Rectal smooth muscle tissue (tissue), 1 donor: ENCODE results near the gene PRAMEF20.
"Not testable (repeated sequence)": the region's sequence is repeated elsewhere in the genome, so short reads cannot be mapped to it uniquely, and the experiment has no call there.

ENCODE experiments used
- H3K27ac ChIP-seq: one replicate; pipeline ENCODE4 v1.7.0; 2013; ENCODE audit warnings: low read depth, low read length, inconsistent platforms
- H3K27me3 ChIP-seq: one replicate; pipeline ENCODE4 v1.7.0; 2013; ENCODE audit warnings: low read length; ENCODE audit not compliant: control insufficient read depth, insufficient read depth
- H3K36me3 ChIP-seq: one replicate; pipeline ENCODE4 v1.7.0; 2013; ENCODE audit warnings: low read length; ENCODE audit not compliant: control insufficient read depth, insufficient read depth
- H3K4me1 ChIP-seq: one replicate; pipeline ENCODE4 v1.7.0; 2013; ENCODE audit warnings: low read length; ENCODE audit not compliant: control insufficient read depth, insufficient read depth
- H3K4me3 ChIP-seq: one replicate; pipeline ENCODE4 v1.7.0; 2013; ENCODE audit warnings: low read length
- H3K9ac ChIP-seq: one replicate; pipeline ENCODE4 v1.7.0; 2013; ENCODE audit warnings: low read length

The PRAMEF20 gene

DNA sequence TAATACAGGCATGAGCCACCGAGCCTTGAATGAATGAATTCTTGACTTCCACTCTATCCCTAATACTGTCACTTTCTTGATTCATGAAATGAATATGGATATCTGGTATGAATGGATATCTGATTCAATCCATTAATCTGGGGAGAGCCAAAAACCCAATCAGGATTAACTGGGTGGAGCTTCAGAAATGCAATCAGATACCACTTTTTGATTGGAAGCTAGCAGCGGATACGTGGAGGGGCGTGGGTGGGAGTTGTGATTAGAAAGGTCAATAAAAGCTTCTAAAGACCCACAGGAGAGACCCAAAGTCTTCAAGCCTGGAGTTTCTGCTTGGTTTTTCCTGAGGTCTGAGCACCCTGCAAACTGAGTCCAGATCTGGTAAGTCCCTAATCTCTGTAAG, at the start of gene PRAMEF20:
TSS of gene PRAMEF20 (plus strand) at position 301 of the 400 bp plus-strand sequence. CDS start 5,905 bp downstream, outside the sequence.
- not testable (repeated sequence) for H3K27ac ChIP-seq, H3K4me3 ChIP-seq, H3K4me1 ChIP-seq, H3K27me3 ChIP-seq, H3K36me3 ChIP-seq, H3K9ac ChIP-seq

DNA sequence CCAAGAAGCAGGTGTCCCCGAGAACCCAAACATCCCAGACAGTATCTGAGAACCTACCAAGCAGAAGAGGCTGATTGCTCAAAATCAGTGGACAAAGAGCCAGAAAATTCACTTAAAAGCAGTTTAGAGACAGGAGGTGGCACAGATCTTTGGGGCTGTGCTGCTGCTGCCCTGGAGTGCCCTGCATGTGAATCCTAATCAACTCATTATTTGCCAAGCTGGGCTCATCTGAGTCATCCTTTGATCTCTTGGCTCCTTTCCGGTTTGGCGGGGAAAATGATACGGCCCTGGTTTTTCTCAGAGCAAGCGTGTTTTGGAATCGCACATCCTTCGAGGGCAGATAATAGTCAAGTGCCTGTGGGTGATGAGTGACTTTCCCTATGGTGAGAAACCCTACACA, 47.9 kb upstream of the PRAMEF20 start:
- not testable (repeated sequence) for H3K9ac ChIP-seq, H3K4me1 ChIP-seq, H3K27me3 ChIP-seq, H3K36me3 ChIP-seq, H3K27ac ChIP-seq, H3K4me3 ChIP-seq

DNA sequence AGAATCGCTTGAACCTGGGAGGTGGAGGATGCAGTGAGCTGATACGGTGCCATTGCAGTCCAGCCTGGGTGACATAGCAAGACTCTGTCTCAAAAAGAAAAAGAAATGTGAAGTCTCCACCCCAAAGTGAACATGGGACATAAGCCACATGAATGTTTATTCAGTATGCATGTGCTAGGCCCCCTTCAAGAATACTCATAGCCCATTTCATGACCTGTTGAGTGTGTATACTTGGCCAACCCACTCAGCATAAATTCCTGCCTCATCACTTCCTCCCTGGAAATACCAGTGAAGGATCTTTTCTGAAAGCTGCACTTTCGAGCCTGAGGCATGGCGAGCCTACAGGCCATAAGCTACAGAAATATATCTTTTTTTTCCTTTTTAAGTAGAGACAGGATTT, 45.3 kb upstream of the PRAMEF20 start:
- H3K4me1 ChIP-seq, H3K27ac ChIP-seq, H3K9ac ChIP-seq, H3K36me3 ChIP-seq, H3K27me3 ChIP-seq, H3K4me3 ChIP-seq: not testable (repeated sequence)

DNA sequence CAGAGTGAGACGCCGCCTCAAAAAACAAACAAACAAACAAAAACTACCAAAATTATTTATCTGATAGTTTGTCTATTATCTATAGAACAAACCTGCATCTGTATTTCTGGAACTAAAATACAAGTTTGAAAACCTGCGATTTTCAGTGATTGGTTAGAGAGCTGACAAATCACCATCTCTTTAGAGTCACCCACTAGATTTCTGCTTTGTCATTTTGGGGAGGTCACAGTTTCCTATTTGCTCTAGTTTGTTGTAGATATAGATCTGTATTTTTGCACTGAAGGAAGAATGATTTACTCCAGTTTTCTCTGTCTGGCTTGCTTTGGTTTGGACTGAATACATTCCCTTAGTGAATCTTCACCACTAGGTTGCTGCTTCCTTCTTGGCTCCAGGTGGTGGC, 43.7 kb upstream of the PRAMEF20 start:
- not testable (repeated sequence) for H3K36me3 ChIP-seq, H3K27me3 ChIP-seq, H3K27ac ChIP-seq, H3K9ac ChIP-seq, H3K4me1 ChIP-seq, H3K4me3 ChIP-seq

DNA sequence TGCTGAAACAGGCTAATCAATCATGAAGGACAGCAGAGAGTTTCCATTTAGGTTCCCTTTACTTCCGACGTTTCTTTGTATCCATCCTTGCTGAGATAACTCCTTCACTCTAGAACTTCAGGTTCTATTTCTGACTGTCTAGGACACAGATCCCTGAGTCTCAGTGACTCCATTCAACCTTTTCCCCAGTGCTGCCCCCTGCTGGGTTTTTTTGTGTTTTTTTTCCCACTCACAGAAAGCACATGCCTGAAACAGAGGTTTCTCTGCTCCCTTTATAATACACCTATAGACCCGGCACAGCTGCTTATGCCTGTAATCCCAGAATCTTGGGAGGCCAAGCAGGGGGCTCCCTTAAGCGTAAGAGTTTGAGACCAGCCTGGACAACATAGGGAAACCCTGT, 41.7 kb upstream of the PRAMEF20 start:
- H3K27me3 ChIP-seq, H3K9ac ChIP-seq, H3K4me3 ChIP-seq, H3K4me1 ChIP-seq, H3K36me3 ChIP-seq, H3K27ac ChIP-seq: not testable (repeated sequence)

DNA sequence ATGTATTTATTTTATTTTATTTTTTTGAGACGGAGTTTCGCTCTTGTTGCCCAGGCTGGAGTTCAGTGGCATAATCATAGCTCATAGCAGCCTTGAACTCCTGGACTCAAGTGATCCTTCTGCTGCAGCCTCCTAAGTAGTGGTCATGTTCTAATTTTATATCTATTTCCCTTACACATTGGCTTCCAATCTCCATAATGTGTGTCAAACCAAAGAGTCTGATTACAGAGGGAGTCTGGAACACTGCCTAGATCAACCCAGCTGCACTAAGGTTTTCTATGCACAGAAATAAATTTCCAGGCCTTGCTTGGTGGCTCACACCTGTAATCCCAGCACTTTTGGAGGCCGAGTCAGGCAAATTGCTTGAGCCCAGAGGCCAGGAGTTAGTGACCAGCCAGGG, 31.3 kb upstream of the PRAMEF20 start:
- not testable (repeated sequence) for H3K27ac ChIP-seq, H3K4me3 ChIP-seq, H3K36me3 ChIP-seq, H3K4me1 ChIP-seq, H3K9ac ChIP-seq, H3K27me3 ChIP-seq

DNA sequence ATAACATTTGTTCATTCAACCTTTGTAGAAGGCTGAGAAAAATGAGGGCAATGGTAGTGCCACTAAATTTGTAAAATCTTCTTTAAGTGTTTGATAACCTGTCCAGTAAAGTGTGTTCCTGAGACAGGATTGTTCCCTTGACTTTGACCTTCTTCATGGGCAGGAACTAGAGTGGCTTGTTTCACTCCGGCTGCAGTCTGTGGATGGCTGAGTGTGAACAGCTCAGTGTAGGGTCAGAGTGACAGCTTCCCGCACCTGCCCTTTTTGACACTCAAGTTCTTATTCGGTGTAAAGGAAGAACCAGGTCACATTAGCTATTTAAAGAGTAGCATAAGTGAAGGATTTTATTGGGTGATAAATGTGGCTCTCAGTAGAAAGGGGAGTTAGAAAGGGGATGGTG, 29.9 kb upstream of the PRAMEF20 start:
- H3K27me3 ChIP-seq, H3K36me3 ChIP-seq, H3K9ac ChIP-seq, H3K4me3 ChIP-seq, H3K27ac ChIP-seq, H3K4me1 ChIP-seq: not testable (repeated sequence)

DNA sequence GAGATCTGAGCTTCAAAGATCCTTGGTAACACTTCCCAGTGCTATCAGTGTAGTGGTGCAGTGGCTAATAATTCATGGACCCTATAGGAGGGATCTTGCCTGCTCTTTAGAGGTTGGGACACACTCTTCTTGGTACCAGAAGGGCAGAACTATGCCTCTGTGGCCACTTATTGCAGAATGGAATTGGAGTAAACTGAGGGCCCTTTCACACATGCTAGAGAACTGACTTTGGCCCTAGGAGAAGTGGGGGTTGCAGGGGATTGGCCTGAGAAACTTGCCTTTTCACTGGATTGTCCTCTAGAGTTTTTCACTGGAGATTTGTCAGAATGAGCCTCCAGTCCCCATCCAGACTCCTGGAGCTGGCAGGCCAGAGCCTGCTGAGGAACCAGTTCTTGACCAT, 20.9 kb upstream of the PRAMEF20 start, which contains the start of gene PRAMEF17:
TSS of gene PRAMEF17 (plus strand) at position 301 of the 400 bp plus-strand sequence. CDS start at position 327, 26 bp downstream.
- not testable (repeated sequence) for H3K4me1 ChIP-seq

DNA sequence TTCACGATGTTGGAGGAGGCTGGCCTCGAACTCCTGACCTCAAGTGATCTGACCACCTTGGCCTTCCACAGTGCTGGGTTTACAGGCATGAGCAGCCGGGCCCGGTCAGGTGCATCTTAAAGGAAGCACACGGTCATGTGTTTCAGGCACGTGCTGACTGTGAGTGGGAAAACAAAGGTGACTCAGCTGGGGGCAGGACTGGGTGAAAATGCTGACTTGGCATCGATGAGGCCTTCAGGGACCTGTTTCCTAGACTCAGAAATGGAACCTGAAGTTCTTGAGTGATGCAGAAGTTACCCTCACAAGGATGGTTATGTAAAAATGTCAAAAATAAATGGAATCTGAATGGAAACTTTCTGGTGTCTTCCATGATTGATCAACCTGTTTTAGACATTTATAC, 17.2 kb upstream of the PRAMEF20 start:
- not testable (repeated sequence) for H3K9ac ChIP-seq, H3K27ac ChIP-seq, H3K4me3 ChIP-seq, H3K36me3 ChIP-seq, H3K27me3 ChIP-seq, H3K4me1 ChIP-seq

More for the DNA sequence above, 20.9 kb upstream of the PRAMEF20 start, which contains the start of gene PRAMEF17:
- not testable (repeated sequence) for H3K27me3 ChIP-seq, H3K4me3 ChIP-seq, H3K9ac ChIP-seq, H3K27ac ChIP-seq, H3K36me3 ChIP-seq

DNA sequence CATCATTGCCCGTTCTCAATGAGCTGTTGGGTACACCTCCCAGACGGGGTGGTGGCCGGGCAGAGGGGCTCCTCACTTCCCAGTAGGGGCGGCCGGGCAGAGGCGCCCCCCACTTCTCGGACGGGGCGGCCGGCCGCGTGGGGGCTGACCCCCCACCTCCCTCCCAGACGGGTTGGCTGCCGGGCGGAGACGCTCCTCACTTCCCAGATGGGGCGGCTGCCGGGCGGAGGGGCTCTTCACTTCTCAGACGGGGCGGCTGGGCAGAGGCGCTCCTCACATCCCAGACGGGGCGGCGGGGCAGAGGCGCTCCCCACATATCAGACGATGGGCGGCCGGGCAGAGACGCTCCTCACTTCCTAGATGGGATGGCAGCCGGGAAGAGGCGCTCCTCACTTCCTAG, 15.5 kb upstream of the PRAMEF20 start:
- not testable (repeated sequence) for H3K9ac ChIP-seq, H3K27me3 ChIP-seq, H3K4me3 ChIP-seq, H3K4me1 ChIP-seq, H3K27ac ChIP-seq, H3K36me3 ChIP-seq

DNA sequence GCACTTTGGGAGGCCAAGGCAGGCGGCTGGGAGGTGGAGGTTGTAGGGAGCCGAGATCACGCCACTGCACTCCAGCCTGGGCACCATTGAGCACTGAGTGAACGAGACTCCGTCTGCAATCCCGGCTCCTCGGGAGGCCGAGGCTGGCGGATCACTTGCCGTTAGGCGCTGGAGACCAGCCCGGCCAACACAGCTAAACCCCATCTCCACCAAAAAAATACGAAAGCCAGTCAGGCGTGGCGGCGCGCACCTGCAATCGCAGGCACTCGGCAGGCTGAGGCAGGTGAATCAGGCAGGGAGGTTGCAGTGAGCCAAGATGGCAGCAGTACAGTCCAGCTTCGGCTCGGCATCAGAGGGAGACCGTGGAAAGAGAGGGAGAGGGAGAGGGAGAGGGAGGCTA, 14.9 kb upstream of the PRAMEF20 start:
- H3K27ac ChIP-seq, H3K27me3 ChIP-seq, H3K4me1 ChIP-seq, H3K4me3 ChIP-seq, H3K36me3 ChIP-seq, H3K9ac ChIP-seq: not testable (repeated sequence)

DNA sequence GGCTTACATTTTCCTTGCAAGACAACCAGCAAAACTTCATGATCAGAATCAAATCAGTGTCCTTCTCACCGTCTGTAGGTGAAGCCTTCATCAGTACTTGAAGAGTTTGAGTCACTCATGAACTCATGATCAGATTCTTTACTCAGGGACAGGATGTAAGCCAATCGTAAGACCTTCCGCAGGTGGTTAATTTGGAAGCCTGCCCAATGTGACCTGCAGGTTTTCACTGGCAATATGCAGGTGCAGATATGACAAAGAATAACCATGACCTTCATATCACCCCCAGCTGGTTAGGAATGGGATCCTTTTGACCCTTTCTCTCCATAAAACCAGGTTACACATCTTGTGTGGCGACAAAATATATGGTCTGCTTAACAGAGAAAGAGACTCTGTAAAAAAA, 2.4 kb upstream of the PRAMEF20 start:
- no peaks in the 10 kb centered on the region for H3K27me3 ChIP-seq
- no peaks in the 10 kb centered on the region for H3K4me1 ChIP-seq
- no peak overlapping the region for H3K27ac ChIP-seq
- no peaks in the 10 kb centered on the region for H3K36me3 ChIP-seq
- no peak overlapping the region for H3K4me3 ChIP-seq
- H3K9ac ChIP-seq: no peak overlapping the region

DNA sequence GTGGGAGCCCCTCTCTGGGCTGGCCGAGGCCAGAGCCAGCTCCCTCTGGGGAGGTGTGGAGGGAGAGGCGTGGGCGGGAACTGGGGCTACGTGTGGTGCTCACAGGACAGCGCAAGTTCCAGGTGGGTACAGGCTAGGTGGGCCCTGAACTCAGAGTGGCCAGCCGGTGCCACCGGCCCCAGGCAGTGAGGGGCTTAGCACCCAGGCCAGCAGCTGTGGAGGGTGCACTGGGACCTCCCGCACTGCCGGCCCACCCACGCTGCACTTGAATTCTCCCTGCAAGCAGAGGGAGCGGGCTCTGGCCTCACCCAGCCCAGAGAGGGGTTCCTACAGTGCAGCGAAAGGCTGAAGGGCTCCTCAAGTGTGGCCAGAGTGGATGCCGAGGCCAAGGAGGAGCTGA, 20.2 kb downstream of the PRAMEF20 start:
- Histone ChIP-seq H3K27ac (no peak overlapping the region), H3K4me1 (no peaks in the 10 kb centered on the region), H3K27me3 (no peaks in the 10 kb centered on the region), H3K9ac (no peak overlapping the region), H3K36me3 (no peaks in the 10 kb centered on the region), H3K4me3 (no peak overlapping the region)

DNA sequence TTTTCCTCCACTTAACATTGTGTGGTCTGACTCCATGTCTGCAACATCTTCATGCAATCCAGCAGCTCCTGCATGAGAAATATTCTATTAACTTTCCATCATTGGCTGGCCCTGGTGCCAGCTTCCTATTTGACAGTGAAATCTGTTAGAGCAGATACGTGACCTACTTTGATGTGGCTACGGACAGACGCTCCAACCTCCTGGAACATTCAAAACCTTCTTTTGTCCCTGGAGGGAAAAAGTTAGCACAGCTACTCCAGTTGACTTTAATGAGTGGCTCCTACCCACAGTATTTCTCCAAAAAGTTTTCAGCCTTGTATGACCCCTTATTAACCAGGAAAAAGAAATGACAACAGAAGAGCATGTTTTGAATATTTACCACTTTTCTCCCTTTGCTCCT, 22.0 kb downstream of the PRAMEF20 start:
- Histone ChIP-seq H3K27me3 (no peaks in the 10 kb centered on the region), H3K4me1 (no peaks in the 10 kb centered on the region), H3K4me3 (no peak overlapping the region), H3K9ac (no peak overlapping the region), H3K27ac (no peak overlapping the region), H3K36me3 (no peaks in the 10 kb centered on the region)
